HepG2 (cell line): ENCODE measurements around the gene RPL26. TPM values are rescaled to one million over a fixed set of nuclear protein-coding genes. Genes with fewer than 3 reads are reported as not detected.

Experiments used
- ATAC-seq: fragments of 200-7000 bp; cut with Tn5 transposase; 3 replicates; pipeline ENCODE4 v1.9.1; 2020; ENCODE audit warnings: mild to moderate bottlenecking, moderate library complexity
- BruUV-seq: library from RNA; stranded (reverse); fragments of 400-500 nt; replicated peaks from 2 replicates; lab custom pipeline; 2021; lab: Mats Ljungman, UMichigan
- CTCF ChIA-PET: fragments of 300-600 bp; formaldehyde crosslinking; extraction: SDS; loops from one replicate; lab custom pipeline; 2021; ENCODE audit warnings: low total read pairs, inconsistent platforms, low intra/inter-chr PET ratio; lab: Yijun Ruan, JAX
- POLR2A ChIA-PET: fragments of 350-600 bp; sonication (Branson Sonifier 250); formaldehyde crosslinking; loops from one replicate; lab custom pipeline; 2020; ENCODE audit warnings: antibody characterized with exemption, inconsistent platforms; lab: Yijun Ruan, JAX
- DNase-seq: peaks from one replicate; pipeline ENCODE4 v3.0.0-alpha.2; 2015; ENCODE audit warnings: low spot score
- FAIRE-seq: peaks from 3 replicates; lab custom pipeline; 2011; peaks lifted over from hg19 to GRCh38; lab: Jason Lieb, UNC
- H2AFZ ChIP-seq: one replicate; pipeline ENCODE4 v1.6.1; 2011; ENCODE audit warnings: low read length, inconsistent platforms
- H3K27ac ChIP-seq: fragments of 300-600 bp; 3 replicates; pipeline ENCODE4 v1.8.0; 2011; ENCODE audit warnings: mixed run types, mild to moderate bottlenecking, mixed read lengths, low read length, inconsistent platforms; ENCODE audit not compliant: insufficient read depth; ENCODE audit errors: extremely low read length
- H3K27me3 ChIP-seq, 2 experiments: fragments of 200-600 bp in 1 of 2; 2 replicates in 1 of 2; 3 replicates in 1 of 2; pipeline versions ENCODE4 v1.6.0 to v1.8.0; 2011; ENCODE audit warnings: low read length in 2 of 2, mild to moderate bottlenecking in 2 of 2, moderate library complexity in 2 of 2, inconsistent platforms in 1 of 2; ENCODE audit not compliant: insufficient read depth in 2 of 2, control insufficient read depth in 1 of 2
- H3K36me3 ChIP-seq, 2 experiments: fragments of 200-600 bp in 1 of 2; replicated peaks in 1 of 2; 2 replicates in 1 of 2; 3 replicates in 1 of 2; pipeline versions ENCODE4 v1.5.1 to v1.8.0; 2011; ENCODE audit warnings: low read length in 2 of 2, inconsistent platforms in 1 of 2; ENCODE audit not compliant: insufficient read depth in 2 of 2, control insufficient read depth in 1 of 2
- H3K4me1 ChIP-seq: 2 replicates; pipeline ENCODE4 v1.5.1; 2012; ENCODE audit warnings: low read length, inconsistent platforms; ENCODE audit not compliant: insufficient read depth
- H3K4me2 ChIP-seq: 2 replicates; pipeline ENCODE4 v1.6.0; 2011; ENCODE audit warnings: low read depth, low read length, inconsistent platforms
- H3K4me3 ChIP-seq, 3 experiments: fragments of 200-600 bp in 1 of 3; sonication (generic), shearing (Covaris generic) in 1 of 3; replicated peaks in 1 of 3; 2 replicates each; pipeline ENCODE4 v1.5.1; 2011 to 2016; ENCODE audit warnings: low read length in 3 of 3, inconsistent platforms in 2 of 3, low read depth in 2 of 3, mild to moderate bottlenecking in 2 of 3, control low read depth in 1 of 3, mixed read lengths in 1 of 3; ENCODE audit not compliant: insufficient read depth in 1 of 3
- H3K79me2 ChIP-seq: one replicate; pipeline ENCODE4 v1.6.1; 2011; ENCODE audit warnings: low read length, inconsistent platforms; ENCODE audit not compliant: insufficient read depth
- H3K9ac ChIP-seq: 2 replicates; pipeline ENCODE4 v1.6.0; 2011; ENCODE audit warnings: mild to moderate bottlenecking, low read depth, low read length, inconsistent platforms; ENCODE audit not compliant: insufficient read depth
- H3K9me3 ChIP-seq: 2 replicates; pipeline ENCODE4 v1.5.1; 2012; ENCODE audit warnings: mild to moderate bottlenecking, low read length
- H4K20me1 ChIP-seq: 2 replicates; pipeline ENCODE4 v1.6.0; 2011; ENCODE audit warnings: inconsistent platforms, mild to moderate bottlenecking, low read length, moderate library complexity; ENCODE audit not compliant: insufficient read depth
- CBX5 ChIP-seq: sonication (generic); formaldehyde crosslinking; IDR thresholded peaks from 2 replicates; pipeline ENCODE4 v1.4.0; 2020; ENCODE audit warnings: missing genetic modification reagents, borderline replicate concordance
- KIAA2018 ChIP-seq: sonication (generic); formaldehyde crosslinking; IDR thresholded peaks from 2 replicates; pipeline ENCODE4 v1.5.0; 2020; ENCODE audit warnings: mild to moderate bottlenecking, missing genetic modification reagents, borderline replicate concordance
- NR1H2 ChIP-seq: sonication (generic); formaldehyde crosslinking; IDR thresholded peaks from 2 replicates; pipeline ENCODE4 v1.8.1; 2022; ENCODE audit warnings: low read depth, missing genetic modification reagents, borderline replicate concordance
- PRMT3 ChIP-seq: sonication (generic); formaldehyde crosslinking; IDR thresholded peaks from 2 replicates; pipeline ENCODE4 v1.8.1; 2022; ENCODE audit warnings: low read depth, mild to moderate bottlenecking, moderate library complexity, missing genetic modification reagents, borderline replicate concordance
- SP2 ChIP-seq: sonication (generic); formaldehyde crosslinking; IDR thresholded peaks from 2 replicates; pipeline ENCODE4 v1.5.1; 2020; ENCODE audit warnings: mild to moderate bottlenecking, missing genetic modification reagents
- TCF7L2 ChIP-seq: IDR thresholded peaks from 2 replicates; pipeline ENCODE4 v1.6.1; 2011; ENCODE audit warnings: mild to moderate bottlenecking, low read depth, low read length, moderate library complexity
- TEAD3 ChIP-seq: optimal IDR thresholded peaks from 2 replicates; pipeline ENCODE3; 2016; ENCODE audit warnings: borderline replicate concordance
- ZFP36L2 ChIP-seq: sonication (generic); formaldehyde crosslinking; IDR thresholded peaks from 2 replicates; pipeline ENCODE4 v1.4.0; 2020; ENCODE audit warnings: missing genetic modification reagents
- ZFP41 ChIP-seq: sonication (generic); formaldehyde crosslinking; IDR thresholded peaks from 2 replicates; pipeline ENCODE4 v1.4.0; 2020; ENCODE audit warnings: mild to moderate bottlenecking, missing genetic modification reagents, borderline replicate concordance
- ZMAT5 ChIP-seq: sonication (generic); formaldehyde crosslinking; IDR thresholded peaks from 2 replicates; pipeline ENCODE4 v1.5.0; 2020; ENCODE audit warnings: mild to moderate bottlenecking, low read depth, missing genetic modification reagents, borderline replicate concordance
- ZNF263 ChIP-seq: sonication (generic); formaldehyde crosslinking; IDR thresholded peaks from 2 replicates; pipeline ENCODE4 v1.4.0; 2020; ENCODE audit warnings: missing genetic modification reagents
- ZNF710 ChIP-seq: sonication (generic); formaldehyde crosslinking; IDR thresholded peaks from 2 replicates; pipeline ENCODE4 v1.5.0; 2020; ENCODE audit warnings: mild to moderate bottlenecking, missing genetic modification reagents, borderline replicate concordance
- WGBS: methylation state at CpG from one replicate; pipeline ENCODE4 v1.1.6; 2017; ENCODE audit warnings: low lambda C conversion rate; 5-methylcytosine and 5-hydroxymethylcytosine counted together
- in situ Hi-C: cut with HindIII; loops from 2 replicates; pipeline ENCODE4 v1.10.0; 2017; ENCODE audit warnings: low pct_unique_long_range_greater_than_20kb; ENCODE audit not compliant: extremely low pct_ligation_motif_present
- intact Hi-C: fragments of 100-400 bp; cut with micrococcal nuclease; formaldehyde crosslinking; loops from one replicate; pipeline ENCODE4 v1.10.0; 2022; ENCODE audit not compliant: unreplicated experiment
- polyA plus RNA-seq, 8 experiments: library from polyadenylated mRNA; depleted of rRNA in 3 of 8; stranded (reverse) in 7 of 8; unstranded in 1 of 8; fragments of >200 nt; fragmentation: Illumina TruSeq in 4 of 8; extraction: Trizol in 4 of 8; gene quantifications; 2 replicates each; pipeline versions ENCODE4 v1.2.1 to v1.2.3, GENCODE V29; 2011 to 2016; ENCODE audit warnings: low read depth in 4 of 8, missing spikeins in 1 of 8, mixed read lengths in 1 of 8; ENCODE audit not compliant: insufficient read depth in 1 of 8
- total RNA-seq, 5 experiments: library from RNA; depleted of rRNA; stranded (reverse); fragments of >200 nt; fragmentation: Illumina TruSeq; extraction: Trizol; gene quantifications; 2 replicates each; pipeline ENCODE4 v1.2.3, GENCODE V29; 2016; ENCODE audit warnings: low read depth in 1 of 5

Gene RPL26
- total and polyA plus RNA-seq, 2 of the 13 experiments (the other 11 are each of a cell fraction or from before 2014, with no cell fraction given) = 2,817 to 3,529 TPM

GRCh38 chr17:8339540-8339939 lies 43.5 kb downstream of the RPL26 start, which contains the start of gene ODF4 (continued):
- TF ChIP-seq ZNF710 (no peak), TCF7L2 (no peak), ZMAT5 (no peak), TEAD3 (CRISPR knock-in tag) (no peak), SP2 (CRISPR knock-in tag) (no peak), ZFP41 (CRISPR knock-in tag) (no peak), ZFP36L2 (no peak)

GRCh38 chr17:8338753-8339140 lies 44.2 kb downstream of the RPL26 start:
- DNase-seq = no peak
- no peaks in the 10 kb centered on the region for H3K9me3 ChIP-seq
- WGBS = 47% methylated on average over 5 of the region's 5 CpGs
- H4K20me1 ChIP-seq = no peaks in the 10 kb centered on the region
- CTCF ChIA-PET = no interaction called here
- no peaks in the 10 kb centered on the region for H3K79me2 ChIP-seq
- no peaks in the 10 kb centered on the region for H3K4me1 ChIP-seq
- intact Hi-C loops (no loop called here), in situ Hi-C loops (no loop called here)
- H3K4me2 ChIP-seq = no peak overlapping the region
- no peak overlapping the region for H3K4me3 ChIP-seq
- no peak overlapping the region for H3K27ac ChIP-seq
- no peak overlapping the region for H3K9ac ChIP-seq
- no peak for FAIRE-seq
- no peak for ATAC-seq
- H3K27me3 ChIP-seq = peaks cover 2 to 14% of the 10 kb centered on the region in 2 experiments; a peak in 3 of 5 replicates
- BruUV-seq = no TSS peak
- no peaks in the 10 kb centered on the region for H3K36me3 ChIP-seq
- H2AFZ ChIP-seq = no peak overlapping the region
- POLR2A ChIA-PET = no interaction called here
- no peak for TF ChIP-seq CBX5
- no peak for TF ChIP-seq PRMT3 (CRISPR knock-in tag)
- TF ChIP-seq ZNF263 (CRISPR knock-in tag) = no peak
- no peak for TF ChIP-seq NR1H2 (CRISPR knock-in tag)
- no peak for TF ChIP-seq KIAA2018 (CRISPR knock-in tag)
